Endothelial cell of umbilical vein (primary cell): Measurements from ENCODE around the gene TMEM51. TPM values are rescaled to one million over a fixed set of nuclear protein-coding genes. Genes with fewer than 3 reads are reported as not detected.

Experiments used
- BruUV-seq: library from RNA; stranded (reverse); fragments of 400-500 nt; replicated peaks from 2 replicates; lab custom pipeline; 2021; lab: Mats Ljungman, UMichigan
- CTCF ChIA-PET: fragments of 300-600, 350-600 bp; sonication (Branson Sonifier 250); formaldehyde crosslinking; loops from one replicate; lab custom pipeline; 2021; ENCODE audit warnings: antibody characterized with exemption, inconsistent platforms; lab: Charles Lee
- POLR2A ChIA-PET: fragments of 300-600, 350-600 bp; sonication (Branson Sonifier 250); formaldehyde crosslinking; loops from one replicate; lab custom pipeline; 2021; ENCODE audit warnings: antibody characterized with exemption, inconsistent platforms; lab: Charles Lee
- DNase-seq: peaks from one replicate; pipeline ENCODE4 v3.0.0-alpha.2; 2011; ENCODE audit warnings: low read depth, low spot score
- FAIRE-seq: peaks from 2 replicates; lab custom pipeline; 2011; peaks lifted over from hg19 to GRCh38; lab: Jason Lieb, UNC
- H2AFZ ChIP-seq: 2 replicates; pipeline ENCODE4 v1.6.0; 2012; ENCODE audit warnings: low read depth, low read length, control low read depth, inconsistent platforms
- H3K27ac ChIP-seq: 2 replicates; pipeline ENCODE4 v1.5.1; 2011; ENCODE audit warnings: low read depth, mild to moderate bottlenecking, control low read depth, low read length, moderate library complexity; ENCODE audit not compliant: insufficient read depth
- H3K27me3 ChIP-seq, 2 experiments: 2 replicates each; pipeline versions ENCODE4 v1.6.0 to v1.6.1; 2011; ENCODE audit warnings: low read length in 2 of 2, mixed read lengths in 1 of 2; ENCODE audit not compliant: control insufficient read depth in 2 of 2, insufficient read depth in 2 of 2
- H3K36me3 ChIP-seq, 2 experiments: 2 replicates in 1 of 2; 3 replicates in 1 of 2; pipeline ENCODE4 v1.5.1; 2011; ENCODE audit warnings: low read length in 2 of 2, mild to moderate bottlenecking in 1 of 2, moderate library complexity in 1 of 2; ENCODE audit not compliant: control insufficient read depth in 2 of 2, insufficient read depth in 2 of 2; ENCODE audit errors: extremely low read depth in 1 of 2
- H3K4me1 ChIP-seq: 3 replicates; pipeline ENCODE4 v1.5.1; 2011; ENCODE audit warnings: mild to moderate bottlenecking, low read length; ENCODE audit not compliant: control insufficient read depth, insufficient read depth; ENCODE audit errors: extremely low read depth
- H3K4me2 ChIP-seq: 2 replicates; pipeline ENCODE4 v1.6.1; 2011; ENCODE audit warnings: low read length, control low read depth, mixed read lengths; ENCODE audit not compliant: insufficient read depth
- H3K4me3 ChIP-seq, 3 experiments: fragments of 200-600 bp in 1 of 3; sonication (generic), shearing (Covaris generic) in 1 of 3; replicated peaks in 1 of 3; 2 replicates each; pipeline ENCODE4 v1.5.1; 2011 to 2016; ENCODE audit warnings: control low read depth in 3 of 3, low read length in 3 of 3, mild to moderate bottlenecking in 2 of 3, inconsistent platforms in 1 of 3, low read depth in 1 of 3, moderate library complexity in 1 of 3; ENCODE audit not compliant: insufficient read depth in 1 of 3
- H3K79me2 ChIP-seq: 2 replicates; pipeline ENCODE4 v1.6.0; 2012; ENCODE audit warnings: low read length, inconsistent platforms; ENCODE audit not compliant: control insufficient read depth, insufficient read depth
- H3K9ac ChIP-seq: replicated peaks from 2 replicates; pipeline ENCODE3; 2011; ENCODE audit warnings: low read length, control low read depth; ENCODE audit not compliant: insufficient read depth; ENCODE audit errors: extremely low read depth
- H3K9me1 ChIP-seq: replicated peaks from 3 replicates; pipeline ENCODE4 v1.6.0; 2011; ENCODE audit warnings: mild to moderate bottlenecking, low read length; ENCODE audit not compliant: control insufficient read depth, insufficient read depth; ENCODE audit errors: extremely low read depth
- H3K9me3 ChIP-seq: replicated peaks from 2 replicates; pipeline ENCODE4 v1.5.1; 2012; ENCODE audit warnings: low read length, inconsistent platforms; ENCODE audit not compliant: control insufficient read depth, insufficient read depth
- H4K20me1 ChIP-seq: replicated peaks from 2 replicates; pipeline ENCODE3; 2011; ENCODE audit warnings: mild to moderate bottlenecking, low read length; ENCODE audit not compliant: control insufficient read depth, insufficient read depth; ENCODE audit errors: extremely low read depth
- CTCF ChIP-seq, 2 donors: IDR thresholded peaks; 1 replicate in 1 of 2; 2 replicates in 1 of 2; pipeline ENCODE4 v1.5.1; 2011; ENCODE audit warnings: low read length in 2 of 2, mild to moderate bottlenecking in 2 of 2, moderate library complexity in 2 of 2, control low read depth in 1 of 2, inconsistent platforms in 1 of 2, low read depth in 1 of 2; ENCODE audit not compliant: insufficient read depth in 1 of 2; ENCODE audit errors: extremely low read depth in 1 of 2
- EZH2 ChIP-seq: IDR thresholded peaks from 2 replicates; pipeline ENCODE4 v1.6.1; 2012; ENCODE audit warnings: borderline replicate concordance, low read depth, mild to moderate bottlenecking, moderate library complexity, low read length, inconsistent platforms; ENCODE audit not compliant: severe bottlenecking
- FOS ChIP-seq: IDR thresholded peaks from 2 replicates; pipeline ENCODE4 v1.6.1; 2011; ENCODE audit warnings: mild to moderate bottlenecking, low read length, moderate library complexity, borderline replicate concordance; ENCODE audit not compliant: insufficient read depth
- GATA2 ChIP-seq: IDR thresholded peaks from 2 replicates; pipeline ENCODE4 v1.7.0; 2011; ENCODE audit warnings: low read depth, mild to moderate bottlenecking, moderate library complexity, mixed read lengths, low read length; ENCODE audit not compliant: insufficient read length, insufficient read depth
- JUN ChIP-seq: IDR thresholded peaks from 2 replicates; pipeline ENCODE4 v1.6.1; 2011; ENCODE audit warnings: borderline replicate concordance, low read depth; ENCODE audit not compliant: insufficient read length, insufficient read depth
- MAX ChIP-seq: IDR thresholded peaks from 2 replicates; pipeline ENCODE4 v1.6.1; 2011; ENCODE audit not compliant: insufficient read depth, insufficient read length
- MYC ChIP-seq: IDR thresholded peaks from one replicate; pipeline ENCODE4 v1.6.1; 2011; ENCODE audit warnings: mild to moderate bottlenecking, low read depth, low read length
- POLR2A ChIP-seq: IDR thresholded peaks from 2 replicates; pipeline ENCODE4 v1.6.1; 2012; ENCODE audit warnings: low read depth, mild to moderate bottlenecking, control low read depth, low read length
- POLR2AphosphoS5 ChIP-seq: IDR thresholded peaks from 2 replicates; pipeline ENCODE4 v1.6.1; 2012; ENCODE audit warnings: low read depth, mild to moderate bottlenecking, control low read depth, low read length, moderate library complexity; ENCODE audit not compliant: insufficient read depth
- dilution Hi-C: fragments of 300-500 bp; cut with MboI; formaldehyde crosslinking; loops from one replicate; pipeline ENCODE4 v1.15.0; 2019; ENCODE audit warnings: low sequenced_read_pairs; ENCODE audit not compliant: extremely low pct_ligation_motif_present
- intact Hi-C: fragments of 100-400 bp; cut with micrococcal nuclease; formaldehyde crosslinking; loops from one replicate; pipeline ENCODE4 v1.10.0; 2022
- polyA plus RNA-seq, 4 experiments: library from polyadenylated mRNA; depleted of rRNA in 3 of 4; stranded (reverse) in 3 of 4; unstranded in 1 of 4; fragments of >200 nt; gene quantifications; 2 replicates each; pipeline versions ENCODE4 v1.2.1 to v1.2.3, GENCODE V29; 2011 to 2012; ENCODE audit warnings: missing spikeins in 1 of 4
- total RNA-seq: library from RNA; stranded (reverse); gene quantifications from 2 replicates; pipeline ENCODE4 v1.2.3, GENCODE V29; 2021

TMEM51 gene
- total and polyA plus RNA-seq, 2 donors (not counting 3 experiments of a cell fraction or from before 2014, with no cell fraction given) = 13.7 to 13.9 TPM

GRCh38 chr1:15259622-15260007, 106.1 kb downstream of the TMEM51 start:
- Histone ChIP-seq H3K9me3 (no peaks in the 10 kb centered on the region), H3K4me1 (peaks cover 23% of the 10 kb centered on the region), H3K27ac (no peak overlapping the region), H3K4me2 (no peak overlapping the region), H2AFZ (no peak overlapping the region), H3K4me3 (no peak overlapping the region), H3K27me3 (peaks cover 0 to 2% of the 10 kb centered on the region in 2 experiments), H4K20me1 (no peaks in the 10 kb centered on the region), H3K79me2 (no peaks in the 10 kb centered on the region), H3K36me3 (no peaks in the 10 kb centered on the region), H3K9ac (no peak overlapping the region), H3K9me1 (no peaks in the 10 kb centered on the region)
- ChIA-PET CTCF (interaction anchor here (2.7 to 4.3 kb wide), 2 partner anchors 11 to 107 kb away, joined by 25 to 33 read pairs; partner anchors contain the start of gene TMEM51), POLR2A (no interaction called here)
- BruUV-seq = no TSS peak
- DNase-seq (no peak), FAIRE-seq (no peak)
- intact Hi-C loops = loop anchor here (1.0 to 2.0 kb wide), 5 partner anchors 13 to 251 kb away; partner anchors contain the start of gene FHAD1
- TF ChIP-seq MYC (no peak), MAX (no peak), JUN (no peak), CTCF (IDR thresholded peaks at IDR 0.05; ENCODE audit: extremely low read depth in 1 of 2, insufficient read depth in 1 of 2, low read depth in 1 of 2, low read length in 2 of 2) (no peak), EZH2 (no peak), FOS (no peak), POLR2AphosphoS5 (no peak), POLR2A (no peak), GATA2 (no peak)
- dilution Hi-C loops = no loop called here
